NCI-H1417 treated with DMSO at 0.1 percent for 48 hours (cell line): ENCODE measurements around the gene LRP4.
"Not testable (repeated sequence)": the region's sequence is repeated elsewhere in the genome, so short reads cannot be mapped to it uniquely, and the experiment has no call there.

Source experiments
- DNase-seq: peaks from one replicate; lab custom pipeline; 2025; lab: John Stamatoyannopoulos, UW

LRP4 gene, protein sequence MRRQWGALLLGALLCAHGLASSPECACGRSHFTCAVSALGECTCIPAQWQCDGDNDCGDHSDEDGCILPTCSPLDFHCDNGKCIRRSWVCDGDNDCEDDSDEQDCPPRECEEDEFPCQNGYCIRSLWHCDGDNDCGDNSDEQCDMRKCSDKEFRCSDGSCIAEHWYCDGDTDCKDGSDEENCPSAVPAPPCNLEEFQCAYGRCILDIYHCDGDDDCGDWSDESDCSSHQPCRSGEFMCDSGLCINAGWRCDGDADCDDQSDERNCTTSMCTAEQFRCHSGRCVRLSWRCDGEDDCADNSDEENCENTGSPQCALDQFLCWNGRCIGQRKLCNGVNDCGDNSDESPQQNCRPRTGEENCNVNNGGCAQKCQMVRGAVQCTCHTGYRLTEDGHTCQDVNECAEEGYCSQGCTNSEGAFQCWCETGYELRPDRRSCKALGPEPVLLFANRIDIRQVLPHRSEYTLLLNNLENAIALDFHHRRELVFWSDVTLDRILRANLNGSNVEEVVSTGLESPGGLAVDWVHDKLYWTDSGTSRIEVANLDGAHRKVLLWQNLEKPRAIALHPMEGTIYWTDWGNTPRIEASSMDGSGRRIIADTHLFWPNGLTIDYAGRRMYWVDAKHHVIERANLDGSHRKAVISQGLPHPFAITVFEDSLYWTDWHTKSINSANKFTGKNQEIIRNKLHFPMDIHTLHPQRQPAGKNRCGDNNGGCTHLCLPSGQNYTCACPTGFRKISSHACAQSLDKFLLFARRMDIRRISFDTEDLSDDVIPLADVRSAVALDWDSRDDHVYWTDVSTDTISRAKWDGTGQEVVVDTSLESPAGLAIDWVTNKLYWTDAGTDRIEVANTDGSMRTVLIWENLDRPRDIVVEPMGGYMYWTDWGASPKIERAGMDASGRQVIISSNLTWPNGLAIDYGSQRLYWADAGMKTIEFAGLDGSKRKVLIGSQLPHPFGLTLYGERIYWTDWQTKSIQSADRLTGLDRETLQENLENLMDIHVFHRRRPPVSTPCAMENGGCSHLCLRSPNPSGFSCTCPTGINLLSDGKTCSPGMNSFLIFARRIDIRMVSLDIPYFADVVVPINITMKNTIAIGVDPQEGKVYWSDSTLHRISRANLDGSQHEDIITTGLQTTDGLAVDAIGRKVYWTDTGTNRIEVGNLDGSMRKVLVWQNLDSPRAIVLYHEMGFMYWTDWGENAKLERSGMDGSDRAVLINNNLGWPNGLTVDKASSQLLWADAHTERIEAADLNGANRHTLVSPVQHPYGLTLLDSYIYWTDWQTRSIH (N-terminal part only)

GRCh38 chr11:46918083-46918787 lies at the start of gene LRP4:
Gene LRP4, minus strand, starts transcription at chr11:46918550. Its CDS starts 171 bp downstream, at chr11:46918379.
- no peak for DNase-seq

GRCh38 chr11:46967962-46968361 lies 49.6 kb upstream of the LRP4 start:
- no peak for DNase-seq

GRCh38 chr11:46966773-46967172 lies 48.4 kb upstream of the LRP4 start:
- DNase-seq: no peak

DNA sequence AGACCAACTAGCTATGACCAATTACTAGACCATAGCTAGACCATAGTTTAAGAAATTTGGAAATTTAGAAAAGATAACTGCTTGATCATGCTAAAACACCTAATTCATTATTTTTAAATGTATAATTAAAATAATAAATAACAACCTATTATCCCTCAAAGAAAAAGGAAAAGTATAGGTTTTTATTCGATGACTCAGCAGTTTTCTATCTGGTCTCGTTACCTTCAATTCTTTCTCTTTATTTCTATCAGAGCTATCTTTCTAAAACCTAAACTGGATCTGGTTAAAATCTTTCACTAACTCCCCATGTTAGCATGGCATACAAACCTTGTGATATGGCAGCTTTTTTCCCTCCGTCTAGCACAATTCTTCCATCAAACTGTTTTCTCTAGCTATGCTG lies 45.5 kb upstream of the LRP4 start:
- no peak for DNase-seq

DNA sequence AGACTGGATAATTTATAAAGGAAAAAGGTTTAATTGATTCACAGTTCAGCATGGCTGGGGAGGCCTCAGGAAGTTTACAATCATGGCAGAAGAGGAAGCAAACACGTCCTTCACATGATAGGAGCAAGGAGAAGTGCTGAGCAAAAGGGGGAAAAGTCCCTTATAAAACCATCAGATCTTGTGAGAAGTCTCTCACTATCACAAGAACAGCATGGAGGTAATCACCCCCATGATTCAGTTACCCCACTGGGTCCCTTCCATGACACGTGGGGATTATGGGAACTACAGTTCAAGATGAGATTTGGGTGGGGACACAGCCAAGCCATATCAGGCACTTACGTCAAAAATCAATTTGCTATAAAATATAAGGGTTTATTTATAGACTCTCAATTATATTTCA lies 43.5 kb upstream of the LRP4 start:
- DNase-seq: not testable (repeated sequence)

- DNase-seq: no peak
These were observed 42.7 kb upstream of the LRP4 start for GRCh38 chr11:46961041-46961440.

DNA sequence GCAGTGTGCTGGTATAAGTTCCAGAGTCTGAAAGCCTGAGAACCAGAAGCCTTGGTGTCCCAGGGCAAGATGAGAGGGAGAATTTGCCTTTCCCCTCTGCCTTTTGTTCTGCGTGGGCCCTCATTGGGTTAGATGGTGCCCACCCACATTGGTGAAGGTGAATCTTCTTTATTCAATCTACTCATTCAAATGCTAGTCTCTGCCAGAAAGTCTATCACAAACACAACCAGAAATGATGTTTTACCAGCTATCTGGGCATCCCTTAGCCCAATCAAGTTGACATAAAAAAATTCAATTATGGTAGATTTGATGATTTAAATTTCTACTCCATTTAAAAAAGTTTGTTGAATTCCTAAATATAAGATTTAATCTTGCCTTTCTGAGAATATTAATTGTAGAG lies 40.4 kb upstream of the LRP4 start:
- DNase-seq: no peak

- no peak for DNase-seq
These were observed 34.7 kb upstream of the LRP4 start for GRCh38 chr11:46953093-46953492.

- DNase-seq: no peak
These were observed 34.2 kb upstream of the LRP4 start for GRCh38 chr11:46952553-46952952.

GRCh38 chr11:46951864-46952263 lies 33.5 kb upstream of the LRP4 start:
- no peak for DNase-seq

- no peak for DNase-seq
These were observed 30.9 kb upstream of the LRP4 start for GRCh38 chr11:46949297-46949696.

GRCh38 chr11:46948378-46949131 lies 30.2 kb upstream of the LRP4 start:
- DNase-seq: no peak

GRCh38 chr11:46947399-46948077 lies 29.2 kb upstream of the LRP4 start:
- DNase-seq: no peak

DNA sequence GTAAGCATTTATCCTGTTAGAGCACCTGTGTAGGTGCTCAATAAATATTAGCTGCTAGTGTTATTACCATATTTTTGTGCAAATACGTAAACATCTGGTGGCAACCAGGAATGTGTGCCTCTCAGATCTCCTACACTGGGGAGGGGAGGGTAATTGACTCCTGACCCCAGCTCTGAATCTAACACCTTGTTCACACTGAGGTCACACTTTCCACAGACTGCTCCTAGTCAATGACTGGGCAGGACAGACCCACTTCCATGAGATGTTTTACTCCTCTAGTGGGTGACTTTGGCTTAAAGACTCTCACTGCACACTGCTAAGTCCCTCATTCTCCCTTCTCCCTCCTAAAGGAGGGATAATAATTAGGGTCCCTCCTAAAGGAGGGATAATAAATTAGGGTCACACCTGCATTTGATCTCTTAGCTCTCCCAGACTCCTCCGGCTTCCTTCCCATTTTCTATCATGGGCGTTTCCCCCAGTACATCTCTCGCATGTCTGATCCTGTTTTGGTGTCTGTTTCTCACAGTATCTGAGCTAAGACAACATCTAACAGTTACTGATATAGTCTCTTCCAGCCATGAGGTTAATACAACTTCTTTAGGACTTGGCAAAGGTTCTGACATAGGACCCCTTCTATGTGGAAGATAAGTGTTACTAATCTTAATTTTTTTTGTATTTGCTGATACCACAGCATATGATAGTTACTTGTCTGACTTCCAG lies 26.2 kb upstream of the LRP4 start:
- DNase-seq: no peak

DNA sequence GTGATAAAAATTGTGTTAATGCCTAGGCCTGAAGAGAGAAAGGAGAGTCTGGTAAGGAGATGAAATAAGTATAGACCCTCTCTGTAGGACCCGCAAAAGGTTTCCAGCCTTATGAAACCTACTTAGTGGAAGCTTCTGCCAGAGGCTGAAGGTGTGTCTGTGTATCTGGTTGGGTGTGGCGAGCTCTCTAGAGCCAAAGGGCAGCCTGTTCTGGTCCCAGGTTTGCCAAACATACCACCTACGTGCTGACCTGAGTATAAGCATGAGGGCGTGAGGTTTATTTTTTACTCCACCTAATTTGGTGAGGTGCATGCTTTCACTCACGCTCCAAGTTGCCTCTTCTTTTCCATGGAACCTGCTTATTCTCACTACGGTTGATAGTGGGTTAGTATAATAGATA lies 23.8 kb upstream of the LRP4 start:
- no peak for DNase-seq

DNA sequence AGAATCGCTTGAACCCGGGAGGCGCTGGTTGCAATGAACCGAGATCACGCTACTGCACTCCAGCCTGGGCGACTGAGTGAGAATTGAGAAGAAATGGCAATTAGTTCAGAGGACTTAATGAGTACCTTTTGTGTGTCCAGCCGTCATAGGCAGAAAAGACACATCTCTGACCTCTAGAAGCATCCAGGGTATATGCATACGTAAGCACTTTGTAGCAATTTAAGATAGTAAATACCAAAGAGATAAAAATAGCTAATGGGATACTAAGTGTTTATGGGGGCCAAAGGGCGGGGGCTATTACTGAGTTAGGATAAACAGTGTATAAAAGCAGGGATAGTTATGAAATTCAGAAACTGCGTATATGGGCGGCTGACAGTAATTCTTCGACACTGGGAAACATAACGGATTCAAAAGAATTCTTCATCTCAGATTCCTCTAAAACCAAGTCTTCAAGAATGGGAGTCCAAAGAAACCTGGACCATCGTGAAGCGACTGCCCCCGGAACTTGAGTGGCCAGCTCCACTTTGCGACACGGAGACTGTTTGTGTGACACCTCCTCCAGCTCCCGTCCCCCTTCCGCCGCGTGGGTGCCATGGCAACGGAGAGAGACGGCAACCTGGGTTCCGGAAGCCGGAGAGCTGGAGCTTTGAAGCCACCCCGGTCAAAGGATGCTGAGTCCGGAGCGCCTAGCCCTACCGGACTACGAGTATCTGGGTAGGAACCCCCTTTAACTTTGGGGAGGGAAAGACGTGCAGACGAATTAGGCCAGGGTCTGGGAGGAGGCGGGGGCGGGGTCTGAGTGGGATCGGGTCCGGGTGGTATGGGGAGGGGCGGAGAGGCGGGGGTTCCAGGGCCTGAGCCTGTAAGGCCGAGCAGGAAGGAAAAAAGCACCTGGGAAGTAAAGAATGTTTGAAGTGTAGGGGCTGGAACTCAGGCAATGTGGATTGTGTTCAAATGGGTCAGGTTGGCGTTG lies 18.1 kb upstream of the LRP4 start, which contains the start of gene CSTPP1:
Gene CSTPP1 (plus strand): TSS at position 624 of the 973 bp plus-strand sequence. CDS start 45 bp downstream, at position 669.
- peak; percentile 74 for DNase-seq

GRCh38 chr11:46930089-46930488 lies 11.7 kb upstream of the LRP4 start:
- DNase-seq: no peak

- DNase-seq: not testable (repeated sequence)
These were observed 10.4 kb upstream of the LRP4 start for GRCh38 chr11:46928701-46929100.
